ENCODE measurements around the gene FGF13.

Gene FGF13

GRCh38 chrX:138690591-138690990, 20.9 kb downstream of the FGF13 start:
- no peak for DNase-seq (ENCODE audit: low spot score)
- TF ChIP-seq CTCF (IDR thresholded peaks at IDR 0.05; ENCODE audit: borderline replicate concordance, control extremely low read depth, extremely low read depth, insufficient read depth, missing control alignments) = no peak
- in situ Hi-C loops (cut with MboI; ENCODE audit: low sequenced_read_pairs, unreplicated experiment) = no loop called here

GRCh38 chrX:138683600-138683999, 27.9 kb downstream of the FGF13 start:
- in situ Hi-C loops (cut with MboI; ENCODE audit: low sequenced_read_pairs, unreplicated experiment) = no loop called here
- DNase-seq (ENCODE audit: low spot score) = no peak
- TF ChIP-seq CTCF (IDR thresholded peaks at IDR 0.05; ENCODE audit: borderline replicate concordance, control extremely low read depth, extremely low read depth, insufficient read depth, missing control alignments) = no peak

GRCh38 chrX:138669693-138670092, 41.8 kb downstream of the FGF13 start:
- no peak for DNase-seq (ENCODE audit: low spot score)
- no peak for TF ChIP-seq CTCF (IDR thresholded peaks at IDR 0.05; ENCODE audit: borderline replicate concordance, control extremely low read depth, extremely low read depth, insufficient read depth, missing control alignments)
- in situ Hi-C loops (cut with MboI; ENCODE audit: low sequenced_read_pairs, unreplicated experiment) = no loop called here

- in situ Hi-C loops (cut with MboI; ENCODE audit: low sequenced_read_pairs, unreplicated experiment) = no loop called here
- TF ChIP-seq CTCF (IDR thresholded peaks at IDR 0.05; ENCODE audit: borderline replicate concordance, control extremely low read depth, extremely low read depth, insufficient read depth, missing control alignments) = no peak
- no peak for DNase-seq (ENCODE audit: low spot score)
Observed at GRCh38 chrX:138664466-138664865, 47.1 kb downstream of the FGF13 start.

- DNase-seq (ENCODE audit: low spot score) = no peak
- no peak for TF ChIP-seq CTCF (IDR thresholded peaks at IDR 0.05; ENCODE audit: borderline replicate concordance, control extremely low read depth, extremely low read depth, insufficient read depth, missing control alignments)
- in situ Hi-C loops (cut with MboI; ENCODE audit: low sequenced_read_pairs, unreplicated experiment) = no loop called here
Observed at GRCh38 chrX:138664016-138664415, 47.5 kb downstream of the FGF13 start.

- in situ Hi-C loops (cut with MboI; ENCODE audit: low sequenced_read_pairs, unreplicated experiment) = no loop called here
- DNase-seq (ENCODE audit: low spot score) = no peak
- TF ChIP-seq CTCF (IDR thresholded peaks at IDR 0.05; ENCODE audit: borderline replicate concordance, control extremely low read depth, extremely low read depth, insufficient read depth, missing control alignments) = no peak
Observed at GRCh38 chrX:138651494-138651893, 60.0 kb downstream of the FGF13 start.

- in situ Hi-C loops (cut with MboI; ENCODE audit: low sequenced_read_pairs, unreplicated experiment) = no loop called here
- no peak for DNase-seq (ENCODE audit: low spot score)
- TF ChIP-seq CTCF (IDR thresholded peaks at IDR 0.05; ENCODE audit: borderline replicate concordance, control extremely low read depth, extremely low read depth, insufficient read depth, missing control alignments) = no peak
Observed at GRCh38 chrX:138648568-138648967, 62.9 kb downstream of the FGF13 start.
